CD14-positive monocyte (primary cell): ENCODE measurements around the gene SUCO. TPM values are rescaled to one million over a fixed set of nuclear protein-coding genes. Genes with fewer than 3 reads are reported as not detected.
"Not testable (repeated sequence)": the region's sequence is repeated elsewhere in the genome, so short reads cannot be mapped to it uniquely, and the experiment has no call there.

Experiments
- DNase-seq, 3 donors: peaks; one replicate each; pipeline ENCODE4 v3.0.0-alpha.2; 2011 to 2022
- H2AFZ ChIP-seq: 2 replicates; pipeline ENCODE4 v1.6.0; 2012; ENCODE audit warnings: mild to moderate bottlenecking, low read depth, low read length, inconsistent platforms; ENCODE audit not compliant: insufficient read depth, poor library complexity, severe bottlenecking
- H3K27ac ChIP-seq, 2 donors: 1 replicate in 1 of 2; 2 replicates in 1 of 2; pipeline ENCODE4 v1.5.1; 2012 to 2013; ENCODE audit warnings: low read length in 2 of 2, control low read depth in 1 of 2, inconsistent platforms in 1 of 2, low read depth in 1 of 2, mild to moderate bottlenecking in 1 of 2
- H3K27me3 ChIP-seq, 2 donors: one replicate each; pipeline versions ENCODE4 v1.6.0 to v1.6.1; 2011 to 2013; ENCODE audit warnings: low read length in 2 of 2; ENCODE audit not compliant: control insufficient read depth in 2 of 2, insufficient read depth in 2 of 2
- H3K36me3 ChIP-seq, 2 donors: replicated peaks in 1 of 2; 1 replicate in 1 of 2; 2 replicates in 1 of 2; pipeline versions ENCODE4 v1.5.1 to v1.6.1; 2012 to 2013; ENCODE audit warnings: low read length in 2 of 2, control low read depth in 1 of 2, inconsistent platforms in 1 of 2, mild to moderate bottlenecking in 1 of 2; ENCODE audit not compliant: insufficient read depth in 2 of 2, control insufficient read depth in 1 of 2
- H3K4me1 ChIP-seq, 2 donors: 1 replicate in 1 of 2; 2 replicates in 1 of 2; pipeline versions ENCODE4 v1.5.1 to v1.6.1; 2012 to 2013; ENCODE audit warnings: low read length in 2 of 2, control low read depth in 1 of 2, inconsistent platforms in 1 of 2, mild to moderate bottlenecking in 1 of 2, moderate library complexity in 1 of 2; ENCODE audit not compliant: insufficient read depth in 2 of 2, control insufficient read depth in 1 of 2
- H3K4me2 ChIP-seq: replicated peaks from 2 replicates; pipeline ENCODE3; 2012; ENCODE audit warnings: low read length, moderate library complexity, mild to moderate bottlenecking; ENCODE audit not compliant: poor library complexity, severe bottlenecking; ENCODE audit errors: extremely low read depth
- H3K4me3 ChIP-seq, 3 experiments: fragments of 200-600 bp in 1 of 3; sonication (generic) in 1 of 3; replicated peaks in 1 of 3; 1 replicate in 2 of 3; 2 replicates in 1 of 3; pipeline ENCODE4 v1.5.1; 2011 to 2013; ENCODE audit warnings: low read length in 3 of 3, mild to moderate bottlenecking in 3 of 3, control low read depth in 2 of 3, low read depth in 2 of 3, inconsistent platforms in 1 of 3, moderate library complexity in 1 of 3
- H3K79me2 ChIP-seq: 2 replicates; pipeline ENCODE4 v1.6.0; 2012; ENCODE audit warnings: mild to moderate bottlenecking, control low read depth, inconsistent platforms, low read length, moderate library complexity; ENCODE audit not compliant: insufficient read depth
- H3K9ac ChIP-seq: 2 replicates; pipeline ENCODE4 v1.6.0; 2017; ENCODE audit warnings: low read length, mild to moderate bottlenecking; ENCODE audit not compliant: insufficient read depth, poor library complexity, severe bottlenecking
- H3K9me3 ChIP-seq, 2 donors: replicated peaks in 1 of 2; 1 replicate in 1 of 2; 2 replicates in 1 of 2; pipeline versions ENCODE4 v1.5.1 to v1.6.1; 2012 to 2013; ENCODE audit warnings: low read length in 2 of 2, control low read depth in 1 of 2; ENCODE audit not compliant: control insufficient read depth in 1 of 2, insufficient read depth in 1 of 2
- H4K20me1 ChIP-seq: 2 replicates; pipeline ENCODE4 v1.6.0; 2012; ENCODE audit warnings: mild to moderate bottlenecking, low read length, control low read depth, moderate library complexity; ENCODE audit not compliant: insufficient read depth
- H3K27ac Mint-ChIP-seq, 7 donors: one replicate each; pipeline ENCODE4 v1.8.0; 2020; ENCODE audit warnings: mild to moderate bottlenecking in 7 of 7, mixed read lengths in 7 of 7, moderate library complexity in 6 of 7, inconsistent platforms in 2 of 7
- H3K27me3 Mint-ChIP-seq, 3 donors: one replicate each; pipeline ENCODE4 v1.8.0; 2021 to 2022; ENCODE audit warnings: low read depth in 3 of 3, mild to moderate bottlenecking in 3 of 3, mixed read lengths in 3 of 3, moderate library complexity in 3 of 3, inconsistent platforms in 1 of 3
- H3K36me3 Mint-ChIP-seq, 2 donors: one replicate each; pipeline ENCODE4 v1.8.0; 2020; ENCODE audit warnings: mixed read lengths in 2 of 2, inconsistent platforms in 1 of 2, mild to moderate bottlenecking in 1 of 2
- H3K4me1 Mint-ChIP-seq: one replicate; pipeline ENCODE4 v1.8.0; 2020; ENCODE audit warnings: mild to moderate bottlenecking, mixed read lengths
- H3K4me3 Mint-ChIP-seq, 2 donors: one replicate each; pipeline ENCODE4 v1.8.0; 2020; ENCODE audit warnings: mild to moderate bottlenecking in 2 of 2, mixed read lengths in 2 of 2, moderate library complexity in 1 of 2
- H3K9me3 Mint-ChIP-seq, 7 donors: one replicate each; pipeline ENCODE4 v1.8.0; 2020 to 2022; ENCODE audit warnings: mixed read lengths in 7 of 7, mild to moderate bottlenecking in 6 of 7, moderate library complexity in 6 of 7, inconsistent platforms in 2 of 7
- WGBS: methylation state at CpG from one replicate; pipeline ENCODE4 v1.1.5; 2013; ENCODE audit warnings: missing lambda C conversion rate; ENCODE audit not compliant: insufficient coverage; 5-methylcytosine and 5-hydroxymethylcytosine counted together
- intact Hi-C, 2 donors: fragments of 100-400 bp; cut with micrococcal nuclease; formaldehyde crosslinking; loops; one replicate each; pipeline versions ENCODE4 v1.15.0 to v1.15.1; 2023
- polyA plus RNA-seq, 3 donors: library from polyadenylated mRNA; depleted of rRNA in 1 of 3; unstranded in 2 of 3; stranded (reverse) in 1 of 3; fragments of 300-500 nt in 2 of 3; fragments of >200 nt in 1 of 3; fragmentation: Illumina TruSeq in 2 of 3; gene quantifications; 1 replicate in 2 of 3; 2 replicates in 1 of 3; pipeline ENCODE4 v1.2.3, GENCODE V29; 2012 to 2021
- TF ChIP-seq, protein P1 (sequence below): fragments of 200-600 bp; IDR thresholded peaks from one replicate; pipeline ENCODE4 v1.8.0; 2022; ENCODE audit warnings: antibody characterized with exemption, mild to moderate bottlenecking

The SUCO gene
- polyA plus RNA-seq, 3 donors = 6.8 to 8.5 (median 6.8) TPM

DNA sequence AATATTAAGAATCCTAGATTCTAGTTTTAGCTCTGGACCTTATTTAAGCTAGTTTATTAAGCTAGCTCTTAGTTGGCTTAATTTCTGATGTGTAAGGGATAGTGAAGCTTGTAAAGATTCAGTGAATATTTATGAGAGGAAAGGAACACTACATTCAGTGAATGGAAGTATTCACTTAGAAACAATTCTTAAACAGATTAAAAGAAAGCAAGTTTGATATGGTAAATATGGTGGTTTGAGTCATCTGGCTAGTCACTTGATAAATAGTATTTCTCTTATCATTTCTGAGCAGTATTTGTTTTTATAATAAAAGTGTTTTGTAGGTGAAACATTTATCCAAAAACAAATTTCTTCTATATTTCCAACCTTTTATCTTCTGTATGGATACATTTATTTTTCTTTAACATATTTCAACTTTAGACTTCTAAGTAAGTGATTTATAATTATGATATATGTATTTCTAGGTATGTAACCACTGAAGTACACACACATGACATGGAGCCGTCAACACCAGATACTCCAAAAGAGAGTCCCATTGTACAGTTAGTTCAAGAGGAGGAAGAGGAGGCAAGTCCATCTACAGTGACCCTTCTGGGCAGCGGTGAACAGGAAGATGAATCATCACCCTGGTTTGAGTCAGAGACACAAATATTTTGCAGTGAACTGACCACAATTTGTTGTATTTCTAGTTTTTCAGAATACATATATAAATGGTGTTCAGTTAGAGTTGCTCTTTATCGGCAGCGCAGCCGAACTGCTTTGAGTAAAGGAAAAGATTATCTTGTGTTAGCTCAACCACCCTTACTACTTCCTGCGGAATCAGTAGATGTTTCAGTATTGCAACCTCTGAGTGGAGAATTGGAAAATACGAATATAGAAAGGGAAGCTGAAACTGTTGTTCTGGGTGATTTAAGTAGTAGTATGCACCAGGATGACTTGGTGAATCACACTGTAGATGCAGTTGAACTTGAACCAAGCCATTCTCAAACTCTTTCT is 55.6 kb downstream of the SUCO start:
- H3K4me1 ChIP-seq = peaks cover 15 to 22% of the 10 kb centered on the region in 2 donors
- H3K9me3 Mint-ChIP-seq = peaks cover 0 to 5% (median 0%) of the 10 kb centered on the region in 7 donors
- DNase-seq = peak; percentile 59 to 85 (median 73)
- peak overlapping the region; percentile 42 for H3K4me2 ChIP-seq
- no peaks in the 10 kb centered on the region for H4K20me1 ChIP-seq
- H3K9ac ChIP-seq = peak overlapping the region; percentile 11
- peak overlapping the region in 1 of 3 experiments; percentile 19 for H3K4me3 ChIP-seq
- WGBS = no CpG with 5 or more reads among the region's 7 CpGs
- H3K36me3 Mint-ChIP-seq = peaks cover 56 to 63% of the 10 kb centered on the region in 2 donors
- H3K36me3 ChIP-seq = peaks cover 28 to 42% of the 10 kb centered on the region in 2 donors
- H3K4me1 Mint-ChIP-seq = peaks cover 29% of the 10 kb centered on the region
- peaks cover 10% of the 10 kb centered on the region for H3K79me2 ChIP-seq
- intact Hi-C loops = no loop called here
- no peaks in the 10 kb centered on the region for H3K27me3 Mint-ChIP-seq
- H3K27me3 ChIP-seq = no peaks in the 10 kb centered on the region
- H3K9me3 ChIP-seq = no peaks in the 10 kb centered on the region
- TF ChIP-seq, protein P1, sequence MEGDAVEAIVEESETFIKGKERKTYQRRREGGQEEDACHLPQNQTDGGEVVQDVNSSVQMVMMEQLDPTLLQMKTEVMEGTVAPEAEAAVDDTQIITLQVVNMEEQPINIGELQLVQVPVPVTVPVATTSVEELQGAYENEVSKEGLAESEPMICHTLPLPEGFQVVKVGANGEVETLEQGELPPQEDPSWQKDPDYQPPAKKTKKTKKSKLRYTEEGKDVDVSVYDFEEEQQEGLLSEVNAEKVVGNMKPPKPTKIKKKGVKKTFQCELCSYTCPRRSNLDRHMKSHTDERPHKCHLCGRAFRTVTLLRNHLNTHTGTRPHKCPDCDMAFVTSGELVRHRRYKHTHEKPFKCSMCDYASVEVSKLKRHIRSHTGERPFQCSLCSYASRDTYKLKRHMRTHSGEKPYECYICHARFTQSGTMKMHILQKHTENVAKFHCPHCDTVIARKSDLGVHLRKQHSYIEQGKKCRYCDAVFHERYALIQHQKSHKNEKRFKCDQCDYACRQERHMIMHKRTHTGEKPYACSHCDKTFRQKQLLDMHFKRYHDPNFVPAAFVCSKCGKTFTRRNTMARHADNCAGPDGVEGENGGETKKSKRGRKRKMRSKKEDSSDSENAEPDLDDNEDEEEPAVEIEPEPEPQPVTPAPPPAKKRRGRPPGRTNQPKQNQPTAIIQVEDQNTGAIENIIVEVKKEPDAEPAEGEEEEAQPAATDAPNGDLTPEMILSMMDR = no peak
- H3K4me3 Mint-ChIP-seq = peak overlapping the region in 1 of 2 donors; percentile 64
- H2AFZ ChIP-seq = no peak overlapping the region
- H3K27ac ChIP-seq = peak overlapping the region in 1 of 2 donors; percentile 80
- peak overlapping the region; percentile 79 to 95 (median 91) for H3K27ac Mint-ChIP-seq

DNA sequence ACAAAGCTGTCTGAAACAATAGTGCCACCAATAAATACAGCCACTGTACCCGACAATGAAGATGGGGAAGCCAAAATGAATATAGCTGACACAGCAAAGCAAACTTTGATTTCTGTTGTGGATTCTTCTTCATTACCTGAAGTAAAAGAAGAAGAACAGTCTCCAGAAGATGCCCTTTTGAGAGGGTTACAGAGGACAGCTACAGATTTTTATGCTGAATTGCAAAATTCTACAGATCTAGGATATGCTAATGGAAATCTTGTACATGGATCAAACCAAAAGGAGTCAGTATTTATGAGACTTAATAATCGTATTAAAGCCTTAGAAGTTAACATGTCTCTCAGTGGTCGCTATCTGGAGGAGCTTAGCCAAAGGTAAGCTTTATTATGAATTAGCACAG is 56.6 kb downstream of the SUCO start:
- WGBS = 100% methylated on average over 1 of the region's 3 CpGs
- H4K20me1 ChIP-seq = no peaks in the 10 kb centered on the region
- peaks cover 0 to 8% (median 0%) of the 10 kb centered on the region in 7 donors for H3K9me3 Mint-ChIP-seq
- TF ChIP-seq, protein P1 = no peak
- H2AFZ ChIP-seq = no peak overlapping the region
- DNase-seq = no peak
- H3K4me1 ChIP-seq = peaks cover 15 to 22% of the 10 kb centered on the region in 2 donors
- no peaks in the 10 kb centered on the region for H3K27me3 Mint-ChIP-seq
- H3K9me3 ChIP-seq = no peaks in the 10 kb centered on the region
- H3K4me2 ChIP-seq = no peak overlapping the region
- intact Hi-C loops = no loop called here
- peaks cover 29% of the 10 kb centered on the region for H3K4me1 Mint-ChIP-seq
- peaks cover 10% of the 10 kb centered on the region for H3K79me2 ChIP-seq
- H3K36me3 ChIP-seq = peaks cover 28 to 43% of the 10 kb centered on the region in 2 donors
- no peak overlapping the region for H3K4me3 Mint-ChIP-seq
- peaks cover 57 to 70% of the 10 kb centered on the region in 2 donors for H3K36me3 Mint-ChIP-seq
- H3K9ac ChIP-seq = no peak overlapping the region
- H3K27ac ChIP-seq = peak overlapping the region in 1 of 2 donors; percentile 80
- no peak overlapping the region for H3K4me3 ChIP-seq
- peak overlapping the region; percentile 79 to 95 (median 91) for H3K27ac Mint-ChIP-seq
- no peaks in the 10 kb centered on the region for H3K27me3 ChIP-seq

DNA sequence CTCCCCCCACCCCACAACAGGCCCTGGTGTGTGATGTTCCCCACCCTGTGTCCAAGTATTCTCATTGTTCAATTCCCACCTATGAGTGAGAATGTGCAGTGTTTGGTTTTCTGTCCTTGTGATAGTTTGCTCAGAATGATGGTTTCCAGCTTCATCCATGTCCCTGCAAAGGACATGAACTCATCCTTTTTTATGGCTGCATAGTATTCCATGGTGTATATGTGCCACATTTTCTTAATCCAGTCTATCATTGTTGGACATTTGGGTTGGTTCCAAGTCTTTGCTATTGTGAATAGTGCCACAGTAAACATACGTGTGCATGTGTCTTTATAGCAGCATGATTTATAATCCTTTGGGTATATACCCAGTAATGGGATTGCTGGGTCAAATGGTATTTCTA is 58.5 kb downstream of the SUCO start:
- not testable (repeated sequence) for H3K27me3 ChIP-seq, H3K4me2 ChIP-seq, H4K20me1 ChIP-seq, H3K27me3 Mint-ChIP-seq, DNase-seq, H3K27ac Mint-ChIP-seq, H3K4me3 ChIP-seq, H3K4me3 Mint-ChIP-seq, H3K9ac ChIP-seq, H3K27ac ChIP-seq, H3K9me3 ChIP-seq, H2AFZ ChIP-seq
- intact Hi-C loops = loop anchor here in 1 of 2 donors (10.0 kb wide), 1 partner anchor 123 kb away; no protein-coding TSS in a partner anchor
- WGBS = no CpG with 5 or more reads among the region's 1 CpG
- Histone ChIP-seq H3K4me1 (peaks cover 15 to 22% of the 10 kb centered on the region in 2 donors), H3K79me2 (peaks cover 10% of the 10 kb centered on the region), H3K36me3 (peaks cover 24 to 51% of the 10 kb centered on the region in 2 donors)
- H3K9me3 Mint-ChIP-seq = peaks cover 0 to 14% (median 2%) of the 10 kb centered on the region in 7 donors
- peaks cover 73 to 79% of the 10 kb centered on the region in 2 donors for H3K36me3 Mint-ChIP-seq
- H3K4me1 Mint-ChIP-seq = peaks cover 27% of the 10 kb centered on the region
